Adipocyte (in vitro differentiated cells): ENCODE results near the gene NCS1.

Source experiments
- DNase-seq: peaks from one replicate; pipeline ENCODE4 v3.0.0-alpha.2; 2015; ENCODE audit warnings: low read depth
- H3K27me3 ChIP-seq: replicated peaks from 2 replicates; pipeline ENCODE4 v1.7.0; 2013; ENCODE audit warnings: mild to moderate bottlenecking, low read length, moderate library complexity; ENCODE audit not compliant: control insufficient read depth, insufficient read depth
- H3K36me3 ChIP-seq: 2 replicates; pipeline ENCODE4 v1.7.0; 2013; ENCODE audit warnings: low read length, mild to moderate bottlenecking, moderate library complexity; ENCODE audit not compliant: control insufficient read depth, insufficient read depth, severe bottlenecking
- H3K4me1 ChIP-seq: 2 replicates; pipeline ENCODE4 v1.7.0; 2013; ENCODE audit warnings: mild to moderate bottlenecking, low read length, moderate library complexity; ENCODE audit not compliant: control insufficient read depth, insufficient read depth
- H3K4me3 ChIP-seq: 2 replicates; pipeline ENCODE4 v1.7.0; 2013; ENCODE audit warnings: mild to moderate bottlenecking, low read length, moderate library complexity
- H3K9ac ChIP-seq: 2 replicates; pipeline ENCODE4 v1.7.0; 2013; ENCODE audit warnings: mild to moderate bottlenecking, low read length, moderate library complexity
- H3K9me3 ChIP-seq: 2 replicates; pipeline ENCODE4 v1.7.0; 2013; ENCODE audit warnings: mild to moderate bottlenecking, low read length, moderate library complexity; ENCODE audit not compliant: control insufficient read depth

The NCS1 gene

DNA sequence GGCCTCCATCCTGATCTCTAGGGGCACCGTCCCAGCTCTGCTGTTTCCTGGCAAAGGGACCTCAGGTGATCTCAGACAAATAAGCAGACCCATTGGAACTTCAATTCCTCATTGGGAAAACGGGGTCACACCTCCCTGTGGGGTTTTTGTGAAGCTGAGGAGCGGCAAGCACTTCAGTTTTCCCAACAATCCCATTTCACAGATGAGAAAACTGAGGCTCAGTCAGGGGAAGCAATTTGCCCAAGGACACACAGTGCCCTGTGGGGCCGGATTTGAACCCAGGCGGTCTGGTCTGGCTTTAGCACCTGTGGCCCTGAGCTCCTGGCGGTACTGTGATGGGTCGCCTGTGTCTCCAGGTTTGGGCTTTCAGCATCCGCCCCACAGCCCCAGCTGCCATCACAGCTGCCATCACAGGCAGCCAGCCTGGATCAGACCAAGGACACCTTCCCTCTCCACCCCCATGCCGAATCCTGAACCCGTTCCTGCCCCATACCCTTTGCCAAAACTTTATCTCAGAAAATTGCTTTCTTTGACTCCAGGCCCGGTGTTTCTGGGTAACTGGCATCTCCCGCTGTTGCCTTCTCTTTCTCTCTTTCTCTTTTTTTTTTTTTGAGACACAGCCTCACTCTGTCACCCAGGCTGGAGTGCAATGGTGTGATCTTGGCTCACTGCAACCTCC, 26.4 kb downstream of the NCS1 start:
- no peaks in the 10 kb centered on the region for H3K9me3 ChIP-seq
- no peak for DNase-seq
- no peak overlapping the region for H3K4me3 ChIP-seq
- peaks cover 10% of the 10 kb centered on the region for H3K4me1 ChIP-seq
- H3K36me3 ChIP-seq = no peaks in the 10 kb centered on the region
- H3K9ac ChIP-seq = no peak overlapping the region
- H3K27me3 ChIP-seq = no peaks in the 10 kb centered on the region

DNA sequence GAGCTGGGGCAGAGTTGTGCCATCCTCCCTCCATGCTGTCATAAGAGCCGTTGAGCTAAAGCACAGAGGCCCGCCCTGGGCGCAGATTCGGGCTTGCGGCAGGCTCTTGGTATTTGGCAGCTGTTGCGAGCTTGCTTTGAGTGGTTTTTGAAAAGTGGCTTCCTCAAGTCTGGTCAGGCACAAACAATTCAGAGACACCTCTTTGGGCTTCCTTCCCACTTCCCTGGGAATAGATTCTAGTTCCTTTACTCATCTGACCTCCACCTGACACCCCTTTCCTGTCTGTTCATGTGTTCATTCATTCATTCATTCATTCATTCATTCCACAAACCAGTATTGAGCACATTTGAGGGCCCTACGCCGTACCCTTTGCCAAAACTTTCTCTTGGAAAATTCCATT, 27.4 kb downstream of the NCS1 start:
- Histone ChIP-seq H3K9me3 (no peaks in the 10 kb centered on the region), H3K4me1 (no peaks in the 10 kb centered on the region), H3K36me3 (no peaks in the 10 kb centered on the region), H3K9ac (no peak overlapping the region), H3K4me3 (no peak overlapping the region), H3K27me3 (no peaks in the 10 kb centered on the region)
- DNase-seq = no peak

DNA sequence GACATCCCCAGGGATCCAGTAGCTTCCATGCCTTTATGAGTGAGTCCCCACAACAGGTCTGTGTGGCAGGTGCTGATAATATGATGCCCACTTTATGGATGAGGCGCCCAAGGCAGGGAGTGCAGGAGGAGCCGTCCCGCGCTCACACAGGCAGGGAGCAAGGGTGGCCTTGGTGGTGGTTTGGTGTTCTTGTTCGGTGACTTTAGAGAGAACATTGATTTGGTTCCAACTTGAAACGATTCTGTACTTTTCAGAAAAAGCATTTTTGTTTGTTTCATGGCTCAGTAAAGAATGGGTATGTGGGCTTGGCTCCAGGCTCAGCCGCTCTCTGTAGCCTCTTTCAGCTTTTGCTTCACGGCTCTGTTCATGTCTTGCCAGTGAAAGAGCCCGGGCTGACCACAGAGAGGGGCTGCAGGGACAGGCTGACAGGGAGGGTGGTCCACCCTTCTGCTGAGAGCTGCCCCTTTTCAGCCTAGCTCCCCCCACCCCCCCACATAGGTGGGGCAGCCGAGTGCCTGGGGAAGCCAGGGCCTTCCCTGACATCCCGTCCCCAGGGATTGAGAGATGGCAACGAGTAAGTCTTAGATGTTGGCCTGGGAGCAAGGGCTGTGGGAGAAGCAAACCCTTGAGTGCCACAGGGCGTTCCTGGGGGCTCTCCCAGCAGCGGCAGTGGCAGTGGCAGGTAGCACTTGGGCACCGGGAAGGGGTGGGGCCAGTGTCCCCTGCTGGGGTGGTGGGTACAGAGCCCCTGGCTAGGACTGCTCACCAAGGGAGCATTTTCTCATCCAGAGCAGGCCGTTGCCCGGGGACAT, 28.0 kb downstream of the NCS1 start:
- Histone ChIP-seq H3K4me1 (no peaks in the 10 kb centered on the region), H3K4me3 (no peak overlapping the region), H3K36me3 (no peaks in the 10 kb centered on the region), H3K27me3 (no peaks in the 10 kb centered on the region), H3K9ac (no peak overlapping the region), H3K9me3 (no peaks in the 10 kb centered on the region)
- DNase-seq = peak; percentile 75

DNA sequence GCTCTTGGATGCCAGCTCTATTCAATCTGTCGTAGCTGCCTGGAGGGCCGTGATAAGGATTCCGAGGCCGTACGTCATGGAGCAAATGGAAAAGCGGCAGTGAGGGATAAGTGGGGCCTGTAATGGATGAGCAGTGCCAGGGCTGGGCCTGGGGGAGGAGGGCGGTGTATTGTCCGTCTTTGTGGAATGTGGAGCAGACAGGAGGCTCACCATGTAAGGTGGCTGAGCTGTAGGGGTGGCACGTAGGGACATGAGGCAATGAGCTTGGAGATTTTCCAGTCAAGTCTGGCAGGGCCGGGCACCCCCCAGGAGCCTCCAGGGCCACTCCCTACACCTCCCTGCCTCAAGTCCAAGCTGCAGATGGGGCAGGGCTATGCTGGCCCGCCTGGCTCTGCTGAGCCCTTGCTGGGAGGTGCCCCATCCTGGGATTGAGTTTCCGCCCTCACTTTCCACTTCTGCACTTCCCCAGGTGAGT, 29.2 kb downstream of the NCS1 start:
- no peak overlapping the region for H3K4me3 ChIP-seq
- DNase-seq = no peak
- no peaks in the 10 kb centered on the region for H3K36me3 ChIP-seq
- no peaks in the 10 kb centered on the region for H3K27me3 ChIP-seq
- H3K9me3 ChIP-seq = no peaks in the 10 kb centered on the region
- no peaks in the 10 kb centered on the region for H3K4me1 ChIP-seq
- no peak overlapping the region for H3K9ac ChIP-seq

DNA sequence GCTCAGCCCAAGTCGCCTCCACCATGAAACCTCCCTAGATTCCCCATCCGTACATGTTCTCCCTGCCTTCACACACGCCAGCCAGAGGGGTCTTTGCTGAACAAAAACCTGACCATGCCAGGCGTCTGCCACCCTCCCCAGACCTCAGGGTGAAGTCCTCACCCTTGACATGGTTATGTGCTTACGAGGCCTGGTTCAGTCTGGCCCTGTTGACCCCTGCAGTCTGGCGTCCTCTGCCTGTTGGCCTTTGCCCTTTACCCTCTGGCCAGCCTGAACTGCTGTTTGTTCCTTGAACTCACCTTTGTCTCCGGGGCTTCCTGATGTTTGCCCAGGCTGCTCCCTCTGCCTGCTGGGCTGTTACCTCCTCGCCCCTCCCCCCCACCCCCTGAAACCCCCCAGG, 29.8 kb downstream of the NCS1 start:
- Histone ChIP-seq H3K4me3 (no peak overlapping the region), H3K36me3 (no peaks in the 10 kb centered on the region), H3K9ac (no peak overlapping the region), H3K27me3 (no peaks in the 10 kb centered on the region), H3K4me1 (no peaks in the 10 kb centered on the region), H3K9me3 (no peaks in the 10 kb centered on the region)
- no peak for DNase-seq

DNA sequence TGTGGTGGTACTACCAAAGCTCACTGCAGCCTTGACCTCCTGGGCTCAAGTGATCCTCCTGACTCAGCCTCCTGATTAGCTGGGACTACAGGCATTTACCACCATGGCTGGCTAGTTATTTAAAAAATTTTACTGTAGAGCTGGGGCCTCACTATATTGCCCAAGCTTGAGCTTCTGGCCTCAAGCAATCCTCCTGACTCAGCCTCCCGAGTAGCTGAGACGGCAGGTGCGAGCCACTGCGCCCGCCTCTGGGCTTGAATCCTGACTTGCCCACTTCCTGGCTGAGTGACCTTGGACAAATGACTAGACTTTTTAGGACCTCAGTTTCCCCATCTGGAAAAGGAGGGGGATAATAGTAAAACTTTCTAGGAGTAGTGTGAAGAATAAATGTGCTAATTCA, 32.1 kb downstream of the NCS1 start:
- no peak for DNase-seq
- Histone ChIP-seq H3K36me3 (no peaks in the 10 kb centered on the region), H3K4me3 (no peak overlapping the region), H3K27me3 (no peaks in the 10 kb centered on the region), H3K9ac (no peak overlapping the region), H3K4me1 (peaks cover 5% of the 10 kb centered on the region), H3K9me3 (no peaks in the 10 kb centered on the region)

DNA sequence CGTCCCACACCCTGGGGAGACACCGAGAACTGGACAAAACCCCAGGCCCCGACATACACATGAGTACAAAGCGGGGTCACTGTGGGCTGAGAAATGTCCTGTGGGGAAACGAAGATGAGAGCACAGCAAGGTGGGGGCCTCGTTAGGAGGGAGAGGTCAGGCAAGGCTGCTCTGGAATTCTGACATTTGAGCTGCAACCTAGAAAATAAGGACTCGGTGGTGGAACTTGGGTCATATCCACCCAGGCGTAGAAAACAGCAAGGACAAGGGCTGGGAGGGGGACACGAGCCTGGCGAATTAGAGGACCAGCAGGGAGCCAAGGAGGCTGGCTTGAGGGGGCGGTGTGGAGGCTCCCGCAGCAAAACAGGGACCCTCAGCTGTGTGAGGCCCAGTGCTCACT, 32.8 kb downstream of the NCS1 start:
- no peak for DNase-seq
- no peaks in the 10 kb centered on the region for H3K36me3 ChIP-seq
- H3K4me1 ChIP-seq = peaks cover 5% of the 10 kb centered on the region
- H3K9ac ChIP-seq = no peak overlapping the region
- H3K9me3 ChIP-seq = no peaks in the 10 kb centered on the region
- no peaks in the 10 kb centered on the region for H3K27me3 ChIP-seq
- no peak overlapping the region for H3K4me3 ChIP-seq

DNA sequence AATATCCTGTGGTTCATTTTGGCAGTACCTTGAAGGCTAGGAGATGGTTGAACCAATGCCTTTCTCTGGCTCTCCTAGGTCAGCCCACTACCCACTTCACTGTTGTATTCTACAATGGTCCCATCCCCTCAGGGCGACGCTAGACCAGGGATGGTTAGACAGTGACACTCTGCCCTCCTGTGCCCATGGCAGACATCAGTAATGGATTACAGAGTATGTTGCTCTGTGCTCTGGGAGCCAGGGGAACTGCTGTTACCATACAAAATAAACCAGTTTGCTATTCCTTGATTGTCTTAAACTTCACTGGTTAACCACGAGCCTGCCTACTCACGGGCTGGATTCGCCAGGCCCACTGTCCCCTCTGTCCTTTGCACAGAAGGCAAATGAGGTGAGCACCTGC, 33.7 kb downstream of the NCS1 start:
- Histone ChIP-seq H3K27me3 (no peaks in the 10 kb centered on the region), H3K9ac (no peak overlapping the region), H3K4me3 (no peak overlapping the region), H3K9me3 (no peaks in the 10 kb centered on the region), H3K4me1 (peaks cover 5% of the 10 kb centered on the region), H3K36me3 (no peaks in the 10 kb centered on the region)
- no peak for DNase-seq

DNA sequence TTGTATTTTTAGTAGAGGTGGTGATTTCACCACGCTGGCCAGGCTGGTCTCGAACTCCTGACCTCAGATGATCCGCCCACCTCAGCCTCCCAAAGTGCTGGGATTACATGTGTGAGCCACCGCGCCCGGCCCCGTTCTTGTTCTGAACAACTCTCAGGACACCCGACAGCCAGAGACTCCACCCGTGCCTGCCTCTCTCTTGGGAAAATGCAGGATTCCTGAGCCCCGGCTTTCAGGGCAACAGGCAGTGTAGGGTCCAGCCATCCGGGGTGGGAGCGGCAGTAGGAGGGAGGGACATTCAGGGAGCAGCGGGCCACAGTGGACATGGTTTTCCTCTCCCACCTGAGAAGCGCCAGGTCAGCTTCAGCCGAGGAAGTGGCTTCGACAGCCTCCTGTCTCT, 34.4 kb downstream of the NCS1 start:
- H3K9me3 ChIP-seq = no peaks in the 10 kb centered on the region
- H3K9ac ChIP-seq = no peak overlapping the region
- H3K4me3 ChIP-seq = no peak overlapping the region
- no peak for DNase-seq
- H3K36me3 ChIP-seq = no peaks in the 10 kb centered on the region
- H3K4me1 ChIP-seq = peaks cover 5% of the 10 kb centered on the region
- no peaks in the 10 kb centered on the region for H3K27me3 ChIP-seq

DNA sequence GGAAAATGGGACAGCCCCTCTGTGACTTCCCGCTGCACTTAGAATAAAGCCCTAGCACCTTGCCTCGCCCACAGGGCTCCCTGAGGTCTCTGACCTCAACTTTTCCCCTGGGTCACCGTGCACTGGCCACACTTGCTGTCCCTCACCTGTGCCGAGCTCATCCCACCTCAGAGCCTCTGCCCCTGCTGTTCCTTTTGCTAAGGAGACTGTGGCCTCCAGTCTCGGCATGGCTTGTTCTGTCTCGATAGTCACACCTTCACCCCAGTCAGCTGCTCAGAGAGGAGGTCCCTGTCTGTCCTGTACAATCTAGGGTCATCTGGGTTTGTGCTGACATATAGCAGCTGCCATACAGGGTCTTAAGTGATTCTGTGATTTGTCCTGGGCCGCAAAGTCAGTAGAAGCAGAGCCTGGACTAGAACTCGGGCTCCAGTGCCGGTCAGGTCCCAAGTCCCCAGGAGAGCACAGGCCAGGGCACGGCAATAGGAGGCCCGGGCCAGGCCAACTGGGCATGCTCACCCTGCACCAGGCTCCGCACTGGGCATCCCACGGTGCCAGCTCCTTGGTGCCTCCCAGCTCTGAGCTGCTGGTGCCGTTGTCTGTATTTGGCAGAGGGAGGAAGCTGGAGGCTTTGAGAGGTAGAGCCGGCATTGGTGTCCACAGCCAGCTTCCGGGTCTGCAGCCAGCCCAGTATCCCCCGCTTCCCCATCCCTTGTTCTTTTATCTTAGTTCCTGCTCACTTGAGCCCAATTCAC, 35.2 kb downstream of the NCS1 start:
- no peak for DNase-seq
- H3K4me3 ChIP-seq = no peak overlapping the region
- H3K4me1 ChIP-seq = peaks cover 5% of the 10 kb centered on the region
- no peak overlapping the region for H3K9ac ChIP-seq
- H3K9me3 ChIP-seq = no peaks in the 10 kb centered on the region
- H3K27me3 ChIP-seq = no peaks in the 10 kb centered on the region
- no peaks in the 10 kb centered on the region for H3K36me3 ChIP-seq

DNA sequence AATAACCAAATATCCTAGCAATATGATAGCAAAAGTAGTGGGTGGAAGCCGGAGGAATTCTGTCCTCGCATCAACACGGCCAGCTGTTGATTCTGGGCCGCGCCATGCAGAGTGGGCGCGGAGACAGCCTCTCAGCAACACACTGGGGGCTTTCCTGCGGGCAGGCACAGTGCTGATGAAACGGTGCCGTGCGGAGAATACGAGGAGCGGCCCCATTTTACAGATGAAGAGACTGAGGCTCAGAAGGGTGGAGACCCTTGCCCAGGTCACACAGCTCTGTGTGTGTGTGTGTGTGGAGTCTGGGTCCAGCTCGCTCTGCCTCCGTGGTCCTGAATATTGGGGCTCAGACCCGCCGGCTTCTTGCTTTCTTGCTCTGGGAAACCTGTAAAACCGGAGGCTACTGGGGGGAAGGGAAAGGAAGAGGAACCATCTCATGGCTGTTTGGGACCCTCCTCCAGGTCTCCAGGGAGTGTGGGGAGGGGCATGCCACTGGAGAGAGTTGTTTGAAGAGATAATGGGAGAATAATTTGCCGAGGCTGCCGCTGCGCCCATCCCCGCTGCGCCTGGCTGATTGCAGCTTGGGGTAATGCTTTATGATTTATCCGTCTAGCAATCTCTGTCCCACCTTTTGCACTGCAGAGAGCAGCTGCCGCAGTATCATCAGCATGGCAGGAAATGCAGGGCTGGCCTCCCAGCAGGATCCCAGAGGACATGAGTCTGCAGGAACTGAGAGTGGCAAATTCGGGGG, 36.6 kb downstream of the NCS1 start:
- Histone ChIP-seq H3K36me3 (no peaks in the 10 kb centered on the region), H3K27me3 (no peaks in the 10 kb centered on the region), H3K4me3 (no peak overlapping the region), H3K4me1 (peaks cover 5% of the 10 kb centered on the region), H3K9me3 (no peaks in the 10 kb centered on the region), H3K9ac (no peak overlapping the region)
- no peak for DNase-seq
